COLO668 (cell line): ENCODE data around the gene MAMDC2.
A peak's percentile ranks its signal among the peaks of the same experiment; 100 is the strongest.

Experiments
- DNase-seq: peaks from one replicate; lab custom pipeline; 2025; ENCODE audit not compliant: unreplicated experiment; lab: John Stamatoyannopoulos, UW

Gene MAMDC2

DNA sequence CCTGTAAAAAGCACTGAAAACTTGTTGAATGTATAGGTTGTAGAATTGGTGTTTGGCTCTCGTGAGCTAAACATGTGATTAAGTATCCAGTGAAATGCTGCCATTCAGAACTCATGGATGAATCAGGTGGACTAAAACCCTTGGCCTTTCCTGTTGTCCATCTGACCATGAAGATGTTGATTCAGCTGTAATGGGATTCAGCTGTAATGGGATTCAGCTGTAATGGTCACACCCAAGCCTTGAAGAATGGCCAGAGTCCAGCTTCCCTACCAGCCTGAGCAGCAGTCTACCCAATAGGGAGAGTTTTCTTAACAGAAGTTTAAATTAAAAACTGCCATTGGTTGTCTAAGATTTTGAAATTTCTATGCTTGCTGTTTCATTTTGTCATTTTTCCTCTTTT, 18.1 kb downstream of the MAMDC2 start:
- DNase-seq: no peak

GRCh38 chr9:70064496-70064895, 20.8 kb downstream of the MAMDC2 start:
- no peak for DNase-seq

DNA sequence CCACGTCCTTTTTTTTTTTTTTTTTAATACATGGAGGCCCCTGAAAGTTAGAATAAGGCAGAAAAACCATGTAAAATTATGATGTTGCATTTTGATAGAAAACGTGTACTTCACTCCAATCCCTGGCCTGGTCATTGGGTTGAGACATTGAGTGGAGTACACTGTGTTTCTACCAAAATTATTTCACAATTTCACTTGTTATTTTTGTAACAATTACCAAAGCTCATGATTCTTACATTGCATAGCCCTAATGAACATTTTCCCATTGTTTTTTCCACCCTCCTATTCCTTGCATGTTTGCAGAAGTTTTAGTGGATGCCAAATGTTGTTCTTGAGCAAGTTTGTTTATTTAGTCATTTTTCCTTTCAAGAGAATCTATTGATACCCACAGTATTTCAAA, 21.9 kb downstream of the MAMDC2 start:
- no peak for DNase-seq

DNA sequence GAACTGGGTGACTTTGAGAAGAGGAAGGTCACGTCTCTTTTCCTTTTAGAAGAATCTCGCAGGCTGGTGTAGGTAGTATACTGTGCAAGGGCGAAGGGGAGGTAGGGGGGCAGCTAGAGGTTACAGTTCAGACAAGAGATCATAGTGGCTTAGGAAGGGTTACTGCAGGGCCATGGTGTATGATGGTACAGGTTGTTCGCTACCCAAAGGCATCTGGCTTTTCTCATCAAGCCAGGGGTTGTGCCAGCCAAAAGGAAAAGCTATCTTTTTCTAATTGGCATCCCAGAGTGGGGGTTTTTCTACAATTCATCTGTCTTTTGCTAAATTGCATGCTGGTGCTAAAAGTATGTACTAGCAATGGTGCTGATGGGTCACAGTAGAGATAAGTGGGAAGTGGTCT, 22.8 kb downstream of the MAMDC2 start:
- DNase-seq: no peak

DNA sequence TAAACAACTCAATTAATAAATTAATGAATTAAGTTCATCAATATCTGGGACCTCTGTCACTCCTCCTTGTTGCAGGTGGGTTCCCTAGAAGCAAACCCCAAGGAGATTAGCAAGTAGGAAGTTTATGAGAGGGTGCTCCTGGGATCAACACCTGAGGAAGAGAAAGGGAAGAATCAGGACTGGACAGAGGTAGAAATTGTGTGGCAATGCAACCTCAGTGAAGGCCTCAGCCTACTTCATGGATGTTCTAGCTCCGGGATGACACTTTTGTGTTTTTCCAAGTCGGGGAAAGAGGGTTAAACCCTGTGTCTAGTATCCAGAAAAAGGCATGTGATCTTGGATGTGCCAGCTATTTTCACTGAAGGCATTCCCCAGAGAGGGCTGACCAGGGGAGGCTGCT, 23.2 kb downstream of the MAMDC2 start:
- DNase-seq: no peak

DNA sequence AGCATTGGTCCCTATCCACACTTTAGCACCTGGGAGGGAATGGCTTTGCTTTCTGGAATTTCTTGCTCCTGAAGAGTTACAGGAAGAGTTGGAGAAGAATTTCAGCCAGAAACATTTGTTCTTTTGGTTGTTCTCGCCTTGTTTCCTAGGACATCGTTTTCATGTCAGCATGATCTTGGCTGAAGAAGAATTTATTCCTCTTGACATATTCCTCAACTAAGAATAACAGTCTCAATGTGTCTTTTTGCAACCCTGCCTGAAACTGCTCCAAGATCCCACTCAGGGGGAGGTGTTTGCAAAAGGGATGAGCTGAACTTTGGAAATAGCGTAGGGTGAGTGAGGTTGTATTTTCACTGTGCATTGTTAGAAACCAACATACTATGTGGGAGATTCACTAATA, 26.1 kb downstream of the MAMDC2 start:
- DNase-seq: no peak

DNA sequence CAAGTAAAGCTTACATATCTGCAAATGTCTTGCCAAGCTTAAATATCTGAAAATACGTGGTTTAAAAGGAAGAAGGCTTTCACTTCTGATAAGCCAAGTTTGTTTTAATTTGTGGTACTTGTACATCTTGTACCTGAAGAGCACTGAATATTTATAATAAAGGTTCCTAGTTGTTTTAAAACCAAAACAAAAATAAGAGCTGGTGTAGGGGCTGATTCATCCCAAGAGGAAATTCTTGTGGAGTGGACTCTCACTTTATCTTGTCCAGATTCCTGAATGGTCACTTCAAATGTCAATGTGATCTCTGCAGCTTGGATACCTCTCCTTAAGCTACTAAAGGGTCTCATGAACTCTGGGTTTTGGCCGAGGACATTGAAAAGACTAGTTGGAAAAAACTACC, 29.5 kb downstream of the MAMDC2 start:
- DNase-seq: no peak

GRCh38 chr9:70073756-70074155, 30.1 kb downstream of the MAMDC2 start:
- DNase-seq: no peak

DNA sequence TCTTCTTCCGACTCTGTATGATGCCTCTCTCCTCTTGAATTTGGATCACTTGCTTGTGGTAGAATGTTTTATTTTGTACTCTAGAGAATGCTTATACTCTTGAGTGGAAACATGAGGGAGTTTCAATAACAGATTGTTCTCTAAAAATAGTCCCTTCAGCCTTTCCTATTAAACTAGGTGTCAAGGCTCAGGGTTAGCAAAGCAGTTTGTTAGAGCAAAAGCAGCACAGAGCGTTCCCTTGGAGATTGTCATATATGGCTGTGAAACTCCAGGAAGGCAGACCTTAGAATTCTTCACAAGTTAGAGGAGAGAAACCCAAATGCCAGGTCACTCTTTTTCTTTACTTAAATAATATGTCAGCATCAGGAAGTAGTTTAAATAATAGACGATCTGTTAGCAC, 33.0 kb downstream of the MAMDC2 start:
- DNase-seq: no peak

DNA sequence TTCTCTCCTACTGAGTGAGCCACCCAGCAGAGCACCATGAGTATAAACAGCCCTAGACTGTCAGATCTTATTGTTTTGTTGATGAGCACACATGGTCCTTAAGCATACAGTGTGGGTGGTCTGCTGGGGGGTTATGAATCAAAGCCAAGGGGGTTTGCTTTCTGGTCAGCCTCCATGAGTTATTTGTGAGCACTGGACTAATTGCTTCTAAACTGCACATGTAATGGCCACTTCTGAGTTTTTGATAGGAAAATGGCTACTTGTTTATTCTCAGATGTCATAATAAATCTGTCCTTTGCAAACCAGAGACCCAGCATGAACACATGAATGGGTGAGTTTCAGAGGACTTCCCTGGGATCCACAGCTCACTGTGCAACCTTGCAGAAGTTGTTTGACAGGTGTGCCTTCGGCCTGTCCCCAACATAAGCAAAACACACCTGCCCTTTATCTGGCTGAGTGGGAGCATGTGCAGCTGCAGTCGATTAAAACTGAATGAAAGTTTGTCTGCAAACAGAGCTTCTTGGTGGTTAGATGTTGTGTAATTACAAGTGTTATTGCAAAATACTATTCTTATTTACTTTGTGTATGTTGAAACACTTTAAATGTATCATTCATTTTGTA, 35.9 kb downstream of the MAMDC2 start:
- DNase-seq: peak; percentile 79

DNA sequence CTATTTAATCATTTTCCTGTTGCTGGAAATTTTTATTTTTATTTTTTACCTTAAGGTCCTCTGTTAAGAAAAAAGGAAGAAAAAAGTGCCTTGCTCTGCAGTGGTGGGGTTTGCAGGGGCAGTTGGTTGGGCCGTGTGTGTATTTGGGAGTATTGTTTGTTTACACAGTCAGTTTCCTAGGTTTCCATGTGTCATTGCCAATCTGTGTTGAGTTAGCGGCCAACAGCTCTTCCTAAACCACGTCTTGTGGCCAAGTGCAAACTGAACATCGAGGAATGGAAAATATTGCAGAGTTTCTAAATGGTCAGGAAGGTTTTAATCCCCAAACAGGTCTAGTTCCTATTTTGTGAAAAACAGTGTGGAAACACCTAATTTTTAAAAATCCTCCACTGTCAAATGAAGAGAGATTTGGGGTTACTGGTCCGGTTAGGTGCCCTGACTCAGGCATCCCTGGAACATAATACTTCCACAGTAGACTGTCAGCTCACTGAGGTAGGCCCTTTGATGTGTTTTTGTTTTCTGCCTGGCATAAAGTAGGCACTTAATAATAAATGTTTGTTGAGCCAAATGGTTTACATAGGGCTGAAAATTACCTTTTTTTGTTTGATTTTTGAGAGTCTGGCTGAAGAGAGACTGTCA, 37.0 kb downstream of the MAMDC2 start:
- DNase-seq: peak; percentile 51

DNA sequence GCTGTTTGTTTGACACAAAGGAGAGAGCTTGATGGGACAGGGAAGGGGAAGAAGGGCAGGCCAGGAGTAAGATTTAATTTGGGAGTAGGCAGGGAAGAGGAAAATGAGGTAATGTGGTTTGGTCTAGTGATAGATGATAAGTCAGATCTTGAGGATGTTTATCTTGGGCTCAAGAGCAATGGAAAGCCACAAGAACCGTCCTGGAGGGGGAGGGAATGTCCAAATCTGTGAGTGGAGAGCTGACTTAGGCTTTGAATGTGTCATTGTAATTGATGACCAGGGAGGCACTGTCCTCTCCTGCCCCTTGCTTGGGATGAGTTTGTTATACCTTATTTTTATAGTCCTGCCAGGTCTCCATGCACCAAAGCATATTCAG, 37.5 kb downstream of the MAMDC2 start:
- no peak for DNase-seq

- no peak for DNase-seq
Measured at GRCh38 chr9:70083429-70083828, 39.8 kb downstream of the MAMDC2 start.

- no peak for DNase-seq
Measured at GRCh38 chr9:70085241-70085640, 41.6 kb downstream of the MAMDC2 start.

- DNase-seq: no peak
Measured at GRCh38 chr9:70091103-70091502, 47.5 kb downstream of the MAMDC2 start.

GRCh38 chr9:70091572-70091971, 47.9 kb downstream of the MAMDC2 start:
- DNase-seq: no peak

- DNase-seq: no peak
Measured at GRCh38 chr9:70092190-70092589, 48.5 kb downstream of the MAMDC2 start.

DNA sequence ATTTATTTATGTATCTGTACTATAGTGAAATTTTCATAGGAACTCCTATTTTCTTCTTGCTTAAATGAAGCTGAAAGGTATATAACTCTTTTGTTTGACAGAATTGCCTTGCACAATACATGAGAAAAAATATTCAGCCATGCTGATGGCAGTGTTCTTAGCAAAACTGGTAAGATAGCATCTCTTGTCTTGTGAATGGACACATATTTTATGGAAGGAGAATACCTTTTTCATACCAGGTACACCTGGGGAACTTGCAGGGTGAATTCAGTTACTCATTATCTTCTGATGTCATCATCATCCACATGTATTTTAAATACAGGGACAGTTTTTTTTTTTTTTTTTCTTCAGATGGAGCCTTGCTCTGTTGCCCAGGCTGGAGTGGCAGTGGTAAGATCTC, 49.4 kb downstream of the MAMDC2 start:
- no peak for DNase-seq

- DNase-seq: peak; percentile 51
Measured at GRCh38 chr9:70093944-70094343, 50.3 kb downstream of the MAMDC2 start.

DNA sequence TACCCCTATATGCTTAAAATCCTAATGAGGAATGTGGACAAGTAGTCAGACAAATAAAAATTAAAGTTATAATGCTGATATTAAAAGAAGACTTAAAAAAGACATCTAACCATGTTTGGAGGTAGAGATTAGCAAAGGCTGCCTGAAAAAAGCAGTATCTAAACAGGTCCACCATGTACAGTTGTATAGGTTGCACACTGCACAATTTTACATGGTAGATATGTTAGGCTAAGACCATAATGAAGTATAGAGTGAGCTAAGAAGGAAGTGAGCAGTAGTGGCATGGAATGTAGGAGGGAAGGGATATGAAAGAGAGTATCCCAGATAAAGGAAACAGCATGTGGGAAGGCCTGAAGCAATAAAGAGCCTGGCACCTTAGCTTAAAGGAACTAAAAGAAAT, 51.1 kb downstream of the MAMDC2 start:
- no peak for DNase-seq

GRCh38 chr9:70097187-70097586, 53.5 kb downstream of the MAMDC2 start:
- DNase-seq: no peak

DNA sequence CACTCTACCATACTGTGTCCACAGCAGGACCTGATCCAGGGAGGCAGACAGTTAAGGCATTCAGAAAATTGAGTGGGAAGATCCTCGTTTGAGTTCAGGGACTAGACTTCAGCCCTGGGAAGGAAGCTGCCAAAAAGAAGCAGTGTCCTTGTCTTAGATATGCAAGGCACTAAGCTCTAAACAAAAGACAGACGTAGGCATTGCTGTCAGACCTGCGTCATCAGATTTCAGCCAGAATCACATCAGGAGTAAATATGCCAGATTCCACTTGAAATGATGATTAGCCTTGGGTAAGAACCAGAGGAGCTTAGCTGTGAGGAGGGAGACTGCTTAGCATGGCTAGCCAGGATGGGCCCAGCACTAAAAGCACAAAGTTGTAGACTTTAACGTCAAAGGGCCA, 56.7 kb downstream of the MAMDC2 start:
- no peak for DNase-seq

DNA sequence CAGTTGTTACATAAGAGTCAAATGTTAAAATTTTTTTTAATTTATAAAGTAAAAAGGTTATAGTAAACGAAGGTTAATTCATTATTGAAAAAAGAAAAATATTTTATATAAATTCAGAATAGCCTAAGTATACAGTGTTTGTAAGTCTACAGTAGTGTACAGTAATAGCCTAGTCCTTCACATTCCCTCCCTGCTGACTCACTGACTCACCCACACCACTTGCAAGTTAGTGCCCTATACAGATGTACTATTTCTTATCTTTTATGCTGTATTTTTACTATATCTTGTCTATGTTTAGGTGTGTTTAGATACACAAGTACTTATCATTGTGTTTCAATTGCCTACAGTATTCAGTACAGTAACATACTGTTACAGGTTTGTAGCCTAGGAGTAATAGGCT, 57.6 kb downstream of the MAMDC2 start:
- no peak for DNase-seq
